GM18505 (cell line): ENCODE results near the gene CACNB4.
"Not testable (repeated sequence)": the region's sequence is repeated elsewhere in the genome, so short reads cannot be mapped to it uniquely, and the experiment has no call there.

Experiments
- ATAC-seq: cut with Tn5 transposase; IDR thresholded peaks from one replicate; pipeline ENCODE4 v1.9.1; 2021; ENCODE audit not compliant: unreplicated experiment
- POLR2A ChIP-seq: IDR thresholded peaks from 4 replicates; pipeline ENCODE4 v1.6.1; 2011; ENCODE audit warnings: borderline replicate concordance; ENCODE audit not compliant: insufficient read depth, insufficient read length; ENCODE audit errors: extremely low read depth

The CACNB4 gene

GRCh38 chr2:151808258-151809072 is 290.4 kb downstream of the CACNB4 start:
- no peak for TF ChIP-seq POLR2A
- ATAC-seq: no peak

- TF ChIP-seq POLR2A: no peak
- ATAC-seq: no peak
These were observed 292.9 kb downstream of the CACNB4 start for GRCh38 chr2:151805961-151806360.

- TF ChIP-seq POLR2A: no peak
These were observed 293.5 kb downstream of the CACNB4 start for GRCh38 chr2:151805343-151805742.

GRCh38 chr2:151803811-151804210 is 295.0 kb downstream of the CACNB4 start:
- no peak for ATAC-seq
- no peak for TF ChIP-seq POLR2A

More at GRCh38 chr2:151805343-151805742, 293.5 kb downstream of the CACNB4 start:
- no peak for ATAC-seq

GRCh38 chr2:151802315-151802714 is 296.5 kb downstream of the CACNB4 start:
- no peak for TF ChIP-seq POLR2A

GRCh38 chr2:151799886-151800292 is 299.0 kb downstream of the CACNB4 start:
- no peak for ATAC-seq
- TF ChIP-seq POLR2A: no peak

More at GRCh38 chr2:151802315-151802714, 296.5 kb downstream of the CACNB4 start:
- no peak for ATAC-seq

GRCh38 chr2:151796774-151797173 is 302.1 kb downstream of the CACNB4 start:
- TF ChIP-seq POLR2A: no peak
- ATAC-seq: no peak

GRCh38 chr2:151795646-151796240 is 303.1 kb downstream of the CACNB4 start:
- ATAC-seq: no peak

GRCh38 chr2:151794422-151794821 is 304.4 kb downstream of the CACNB4 start:
- not testable (repeated sequence) for ATAC-seq

More at GRCh38 chr2:151795646-151796240, 303.1 kb downstream of the CACNB4 start:
- TF ChIP-seq POLR2A: no peak

GRCh38 chr2:151793123-151793522 is 305.7 kb downstream of the CACNB4 start:
- TF ChIP-seq POLR2A: no peak
- no peak for ATAC-seq

GRCh38 chr2:151792589-151792988 is 306.3 kb downstream of the CACNB4 start:
- no peak for TF ChIP-seq POLR2A
- ATAC-seq: no peak

- no peak for ATAC-seq
- no peak for TF ChIP-seq POLR2A
These were observed 307.3 kb downstream of the CACNB4 start for GRCh38 chr2:151791545-151791944.

- no peak for ATAC-seq
- TF ChIP-seq POLR2A: no peak
These were observed 308.2 kb downstream of the CACNB4 start for GRCh38 chr2:151790689-151791088.

- TF ChIP-seq POLR2A: no peak
- no peak for ATAC-seq
These were observed 309.6 kb downstream of the CACNB4 start for GRCh38 chr2:151789055-151789834.

GRCh38 chr2:151786483-151786882 is 312.4 kb downstream of the CACNB4 start:
- no peak for TF ChIP-seq POLR2A
- ATAC-seq: no peak
